OCI-LY7 (cell line): ENCODE data around the gene NAGPA. TPM values are rescaled to one million over a fixed set of nuclear protein-coding genes. Genes with fewer than 3 reads are reported as not detected.

Source experiments
- BruUV-seq: library from RNA; stranded (reverse); fragments of 400-500 nt; replicated peaks from 2 replicates; lab custom pipeline; 2021; lab: Mats Ljungman, UMichigan
- CTCF ChIA-PET: fragments of 300-600 bp; sonication (Branson Sonifier 250); formaldehyde crosslinking; loops from one replicate; lab custom pipeline; 2022; ENCODE audit warnings: antibody characterized with exemption; ENCODE audit not compliant: unreplicated experiment; lab: Charles Lee
- POLR2A ChIA-PET: fragments of 300-600 bp; sonication (Branson Sonifier 250); formaldehyde crosslinking; loops from one replicate; lab custom pipeline; 2022; ENCODE audit warnings: antibody characterized with exemption; lab: Charles Lee
- DNase-seq: peaks from one replicate; pipeline ENCODE4 v3.0.0-alpha.2; 2015; ENCODE audit warnings: low spot score
- H2AFZ ChIP-seq: fragments of 200-600 bp; sonication (generic), shearing (Covaris generic); 2 replicates; pipeline ENCODE4 v1.6.1; 2014; ENCODE audit warnings: mild to moderate bottlenecking, antibody characterized with exemption, low read length, moderate library complexity
- H3K27ac ChIP-seq: fragments of 200-600 bp; sonication (generic); 2 replicates; pipeline ENCODE4 v1.5.1; 2014; ENCODE audit warnings: mixed run types, low read depth, mild to moderate bottlenecking, moderate library complexity, low read length, inconsistent platforms; ENCODE audit not compliant: poor library complexity, severe bottlenecking
- H3K36me3 ChIP-seq: fragments of 200-600 bp; sonication (generic); 2 replicates; pipeline ENCODE4 v1.6.1; 2014; ENCODE audit warnings: mild to moderate bottlenecking, antibody characterized with exemption, low read length, moderate library complexity, mixed read lengths; ENCODE audit not compliant: insufficient read depth
- H3K4me1 ChIP-seq: fragments of 200-600 bp; sonication (generic); 2 replicates; pipeline ENCODE4 v1.5.1; 2014; ENCODE audit warnings: mild to moderate bottlenecking, low read length; ENCODE audit not compliant: insufficient read depth, poor library complexity, severe bottlenecking
- H3K4me2 ChIP-seq: fragments of 200-600 bp; sonication (generic); 2 replicates; pipeline ENCODE4 v1.6.1; 2014; ENCODE audit warnings: mild to moderate bottlenecking, low read length
- H3K4me3 ChIP-seq: fragments of 200-600 bp; sonication (generic); 2 replicates; pipeline ENCODE4 v1.5.1; 2014; ENCODE audit warnings: mild to moderate bottlenecking, low read depth, low read length; ENCODE audit not compliant: poor library complexity, severe bottlenecking
- H3K79me2 ChIP-seq: fragments of 200-600 bp; sonication (generic); 2 replicates; pipeline ENCODE4 v1.6.1; 2016; ENCODE audit warnings: low read depth, mild to moderate bottlenecking, low read length, moderate library complexity, mixed read lengths; ENCODE audit not compliant: insufficient read depth
- H3K9me2 ChIP-seq: fragments of 200-600 bp; sonication (generic); 2 replicates; pipeline ENCODE4 v1.6.1; 2016; ENCODE audit warnings: mild to moderate bottlenecking, low read length, mixed read lengths; ENCODE audit not compliant: insufficient read depth
- H3K9me3 ChIP-seq: fragments of 200-600 bp; sonication (generic); 2 replicates; pipeline ENCODE4 v1.6.1; 2014; ENCODE audit warnings: mild to moderate bottlenecking, mixed run types, low read length, mixed read lengths
- H4K20me1 ChIP-seq: fragments of 200-600 bp; sonication (generic); 2 replicates; pipeline ENCODE4 v1.6.1; 2014; ENCODE audit warnings: mild to moderate bottlenecking, antibody characterized with exemption, low read length, moderate library complexity, mixed read lengths; ENCODE audit not compliant: insufficient read depth
- CTCF ChIP-seq: fragments of 200-600 bp; sonication (generic); conservative IDR thresholded peaks from 2 replicates; pipeline ENCODE4 v1.5.1; 2014; ENCODE audit warnings: mild to moderate bottlenecking, antibody characterized with exemption, low read length, moderate library complexity, mixed read lengths
- EZH2phosphoT487 ChIP-seq: fragments of 200-600 bp; sonication (generic); IDR thresholded peaks from 2 replicates; pipeline ENCODE4 v1.6.1; 2018; ENCODE audit warnings: low read depth, borderline replicate concordance, mild to moderate bottlenecking, mixed run types, antibody characterized with exemption, low read length, moderate library complexity, mixed read lengths
- intact Hi-C: fragments of 100-400 bp; cut with micrococcal nuclease; formaldehyde crosslinking; loops from one replicate; pipeline ENCODE4 v1.10.0; 2022; ENCODE audit not compliant: unreplicated experiment
- total RNA-seq, 2 experiments: library from RNA; depleted of rRNA in 1 of 2; stranded (reverse); fragments of >200 nt in 1 of 2; shearing (Covaris generic) in 1 of 2; gene quantifications; 2 replicates each; pipeline ENCODE4 v1.2.3, GENCODE V29; 2014 to 2022

NAGPA gene
- total RNA-seq, 2 experiments from 2014 or later = 12.8 to 14.6 TPM

GRCh38 chr16:5027086-5027485 lies 6.6 kb downstream of the NAGPA start:
- no peak overlapping the region for H3K4me2 ChIP-seq
- POLR2A ChIA-PET = no interaction called here
- CTCF ChIA-PET = no interaction called here

GRCh38 chr16:5026664-5027063 lies 7.1 kb downstream of the NAGPA start:
- no peaks in the 10 kb centered on the region for H3K36me3 ChIP-seq
- DNase-seq = no peak
- no peak for TF ChIP-seq CTCF
- no peak for TF ChIP-seq EZH2phosphoT487
- H3K4me1 ChIP-seq = no peaks in the 10 kb centered on the region
- H3K9me3 ChIP-seq = no peaks in the 10 kb centered on the region
- no peak overlapping the region for H3K27ac ChIP-seq
- no peak overlapping the region for H3K4me2 ChIP-seq
- H2AFZ ChIP-seq = no peak overlapping the region
- BruUV-seq = no TSS peak
- ChIA-PET CTCF (no interaction called here), POLR2A (no interaction called here)
- H3K4me3 ChIP-seq = no peak overlapping the region
- no peaks in the 10 kb centered on the region for H3K9me2 ChIP-seq
- intact Hi-C loops = no loop called here
- H4K20me1 ChIP-seq = no peaks in the 10 kb centered on the region; the same call in 1 of the 2 replicates
- H3K79me2 ChIP-seq = no peaks in the 10 kb centered on the region

More at GRCh38 chr16:5027086-5027485, 6.6 kb downstream of the NAGPA start:
- intact Hi-C loops = no loop called here
- Histone ChIP-seq H3K79me2 (no peaks in the 10 kb centered on the region), H3K4me3 (no peak overlapping the region), H3K27ac (no peak overlapping the region), H3K9me2 (no peaks in the 10 kb centered on the region), H3K36me3 (no peaks in the 10 kb centered on the region), H3K4me1 (no peaks in the 10 kb centered on the region), H2AFZ (no peak overlapping the region), H3K9me3 (no peaks in the 10 kb centered on the region), H4K20me1 (no peaks in the 10 kb centered on the region; the same call in 1 of the 2 replicates)
- TF ChIP-seq EZH2phosphoT487 (no peak), CTCF (no peak)
- DNase-seq = no peak
- BruUV-seq = no TSS peak

- no peak overlapping the region for H3K4me2 ChIP-seq
- no peak for TF ChIP-seq EZH2phosphoT487
- peak; percentile 67 for TF ChIP-seq CTCF
- no peaks in the 10 kb centered on the region for H3K4me1 ChIP-seq
- no peaks in the 10 kb centered on the region; the same call in 1 of the 2 replicates for H4K20me1 ChIP-seq
- H3K4me3 ChIP-seq = no peak overlapping the region
- no TSS peak for BruUV-seq
- CTCF ChIA-PET = no interaction called here
- POLR2A ChIA-PET = no interaction called here
- H3K27ac ChIP-seq = no peak overlapping the region
- no peaks in the 10 kb centered on the region for H3K79me2 ChIP-seq
- no peak overlapping the region for H2AFZ ChIP-seq
- H3K36me3 ChIP-seq = no peaks in the 10 kb centered on the region
- no peaks in the 10 kb centered on the region for H3K9me2 ChIP-seq
- H3K9me3 ChIP-seq = no peaks in the 10 kb centered on the region
- peak; percentile 49 for DNase-seq
- intact Hi-C loops = no loop called here
Measured at GRCh38 chr16:5025171-5025632, 8.5 kb downstream of the NAGPA start.
